Activated T-cell treated with anti-CD3 and anti-CD28 coated beads, Interleukin-2, amount 50 U/mL, for 1 hour (primary cell): Measurements from ENCODE around the gene CTU2.

ENCODE experiments used
- DNase-seq: peaks from one replicate; pipeline ENCODE4 v3.0.0-alpha.2; 2020

Gene CTU2

DNA sequence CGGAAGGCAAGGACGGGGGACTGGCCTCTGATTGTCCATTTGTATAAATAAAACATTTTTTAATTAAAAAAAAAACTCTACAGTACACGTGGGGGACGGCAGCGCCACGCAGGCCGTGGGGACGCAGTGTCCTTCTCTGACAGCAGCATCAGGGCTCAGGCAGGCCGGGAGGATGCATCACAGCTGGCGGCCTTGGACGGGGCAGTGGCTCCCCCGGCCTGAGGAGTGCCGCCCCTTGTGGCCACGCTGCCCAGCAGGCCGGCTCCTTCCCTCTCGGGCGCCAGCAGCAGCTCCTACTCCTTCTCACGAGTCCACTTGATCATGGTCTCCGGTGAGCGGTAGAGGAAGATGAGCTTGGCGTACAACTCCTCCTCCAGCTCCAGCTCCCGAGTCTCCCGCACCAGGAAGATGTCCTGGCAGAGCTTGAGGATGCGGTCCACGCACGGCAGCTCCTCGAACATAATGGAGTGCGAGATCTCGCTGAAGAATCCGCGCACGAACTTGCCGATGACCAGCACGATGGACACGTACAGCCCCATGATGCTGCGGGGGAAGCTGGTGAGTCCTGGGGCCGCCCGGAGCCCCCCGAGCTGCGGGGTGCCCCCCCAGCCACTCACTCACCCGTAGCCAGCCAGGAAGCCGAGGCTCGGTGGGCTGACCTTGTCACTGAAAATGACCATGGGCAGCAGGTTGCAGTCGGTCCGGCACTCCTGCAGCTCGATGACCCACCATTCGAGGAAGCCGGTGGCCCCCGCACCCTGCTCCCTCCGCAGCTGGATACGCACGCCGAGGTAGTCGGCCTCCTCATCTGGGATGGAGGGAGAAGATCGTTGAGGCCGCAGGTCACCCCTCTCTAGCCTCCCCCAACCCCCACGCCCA lies 9.2 kb downstream of the CTU2 start:
- no peak for DNase-seq

DNA sequence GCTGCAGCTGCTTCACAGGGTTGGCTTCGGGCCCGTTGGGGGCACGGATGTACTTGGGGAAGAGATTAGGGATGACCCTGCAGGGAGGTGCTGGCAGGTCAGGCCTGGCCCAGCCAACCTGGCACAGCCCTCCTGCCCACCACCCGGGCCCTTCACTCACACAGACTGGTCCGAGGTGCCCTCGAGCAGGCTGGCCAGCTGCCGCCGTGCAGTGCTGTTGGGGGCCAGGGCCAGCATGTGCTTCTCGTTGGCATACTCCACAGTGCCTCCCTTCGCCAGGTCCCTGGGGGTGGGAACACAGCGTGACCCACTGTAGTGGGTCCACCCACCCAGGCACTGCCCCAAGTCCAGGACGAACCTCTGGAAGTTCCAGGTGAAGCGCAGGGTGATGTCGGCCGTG lies 9.9 kb downstream of the CTU2 start:
- no peak for DNase-seq

DNA sequence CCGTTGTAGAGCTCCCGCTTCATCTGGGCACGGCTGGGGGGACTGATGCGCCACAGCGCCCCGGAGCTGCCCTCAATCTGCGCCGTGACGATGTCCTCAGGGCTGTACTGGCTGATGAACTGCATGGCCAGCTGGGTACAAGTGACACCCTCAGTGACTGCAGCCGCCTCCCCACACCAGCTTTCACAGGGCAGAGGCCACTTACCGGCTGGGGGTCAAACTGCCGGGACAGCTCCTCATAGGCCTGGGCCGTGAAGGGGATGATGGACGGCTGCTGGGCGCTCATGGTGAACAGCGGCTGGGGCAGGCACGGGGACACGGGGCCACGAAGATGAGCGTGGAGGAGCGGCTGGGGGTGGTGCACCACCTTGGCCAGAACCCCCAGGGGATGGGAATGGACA lies 10.3 kb downstream of the CTU2 start:
- DNase-seq: no peak

DNA sequence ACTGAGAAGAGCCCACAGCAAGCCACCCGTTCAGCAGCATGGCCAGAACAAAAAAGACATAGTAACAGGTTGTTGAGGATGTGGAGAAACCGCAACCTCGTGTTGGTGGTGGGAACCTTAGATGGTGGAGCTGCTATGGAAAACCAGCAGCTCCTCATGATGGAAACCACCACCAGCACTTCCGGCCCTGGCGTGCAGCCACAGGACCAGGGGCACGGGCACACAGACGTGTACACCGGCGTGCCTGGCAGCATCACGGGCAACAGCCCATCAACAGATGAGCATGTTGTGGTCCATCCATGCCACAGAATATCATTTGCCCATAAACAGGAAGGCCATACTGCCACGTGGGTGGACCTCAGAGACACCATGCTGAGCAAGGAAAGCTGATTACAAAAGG lies 11.9 kb downstream of the CTU2 start:
- DNase-seq: no peak

DNA sequence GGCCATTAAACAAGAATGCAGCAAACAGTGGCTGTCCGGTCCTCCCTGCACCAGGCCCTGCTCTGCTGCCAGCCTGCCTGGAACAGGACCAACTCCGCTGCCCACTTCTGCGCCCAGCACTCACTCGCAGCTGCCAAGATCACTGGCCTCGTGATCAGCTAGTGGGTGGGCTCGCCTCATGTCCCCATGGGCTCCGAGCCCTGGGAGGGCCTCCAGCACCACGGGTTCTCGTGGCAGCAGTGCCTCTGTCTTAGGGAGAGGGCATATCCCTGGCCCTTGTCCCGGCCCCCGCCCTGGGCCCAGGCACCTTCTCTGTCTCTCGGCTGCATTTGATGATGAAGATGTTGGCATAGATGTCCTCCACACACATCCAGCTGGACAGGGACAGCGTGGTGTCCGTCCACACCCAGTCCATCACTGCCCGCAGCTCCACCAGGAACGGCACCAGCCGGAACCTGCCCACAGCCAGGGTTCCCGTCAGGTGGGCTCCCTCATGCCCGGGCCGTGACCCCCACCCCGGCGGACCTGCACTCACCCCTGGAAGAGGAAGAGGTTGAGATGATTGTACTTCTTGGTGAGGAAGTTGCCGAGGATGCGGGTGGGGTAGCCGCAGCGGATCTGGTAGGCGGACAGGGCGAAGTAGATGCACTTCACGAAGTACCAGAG lies 13.1 kb downstream of the CTU2 start:
- DNase-seq: no peak

DNA sequence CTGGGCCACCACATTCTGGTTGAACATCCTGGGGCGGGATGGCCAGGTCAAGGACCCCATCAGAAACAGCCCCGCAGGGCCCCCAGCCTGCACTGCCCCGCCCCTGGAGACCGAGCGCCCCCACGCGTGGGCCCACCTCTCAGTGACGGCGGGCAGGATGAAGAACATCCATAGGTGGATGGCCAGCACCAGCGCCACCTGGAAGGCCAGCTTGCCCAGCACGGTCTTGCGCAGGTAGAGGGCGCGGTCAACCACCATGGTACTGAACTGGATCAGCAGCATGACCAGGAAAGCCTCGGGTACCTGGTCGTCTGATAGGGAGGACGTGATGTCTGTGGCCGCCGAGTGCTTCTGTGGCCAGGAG lies 13.6 kb downstream of the CTU2 start:
- no peak for DNase-seq

DNA sequence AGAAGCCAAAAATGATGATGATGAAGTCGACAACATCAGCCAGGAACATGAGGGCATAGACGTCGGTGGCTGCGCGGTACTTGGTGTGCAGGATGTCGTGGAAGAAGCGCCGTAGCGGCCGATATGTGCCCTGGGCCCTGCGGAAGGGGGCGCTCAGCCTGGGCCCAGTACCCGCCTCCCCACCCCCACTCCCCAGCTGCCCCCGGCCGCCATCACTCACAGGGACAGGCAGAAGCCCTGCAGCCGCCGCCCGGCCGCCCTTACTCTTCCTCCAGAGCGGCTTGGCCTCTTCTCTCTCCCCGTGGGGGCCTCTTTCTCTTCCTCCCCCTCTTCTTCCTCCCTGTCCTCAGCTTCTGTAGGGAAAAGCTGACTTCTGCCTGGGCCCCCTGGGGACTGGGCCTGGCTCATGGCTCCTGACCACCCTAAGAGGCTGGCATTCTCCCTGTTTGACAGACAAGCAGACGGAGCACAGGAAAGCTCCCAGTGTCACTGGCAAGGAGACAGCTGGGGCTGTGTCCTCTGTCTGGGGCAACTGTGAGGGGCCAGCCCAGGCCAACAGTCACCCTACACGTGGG lies 14.2 kb downstream of the CTU2 start:
- no peak for DNase-seq

DNA sequence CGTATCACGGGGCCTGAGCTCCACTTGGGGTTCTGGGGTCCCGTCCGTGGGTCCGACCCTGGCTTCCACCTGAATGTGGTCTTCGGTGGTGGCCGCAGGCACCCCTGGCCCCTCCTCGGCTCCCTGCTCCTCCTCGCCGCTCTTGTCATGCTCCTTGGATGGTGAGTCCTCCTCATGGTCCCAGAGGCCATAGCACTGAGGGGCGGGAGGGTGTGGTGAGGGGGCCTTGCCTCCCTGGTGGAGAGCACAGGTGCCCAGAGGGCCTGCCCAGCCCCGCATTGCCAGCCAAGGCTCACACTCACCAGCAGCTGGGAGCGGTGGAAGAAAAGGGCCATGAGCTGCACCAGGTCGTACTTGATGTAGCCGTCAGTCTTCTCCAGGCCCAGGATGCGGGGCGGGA lies 14.9 kb downstream of the CTU2 start:
- no peak for DNase-seq

DNA sequence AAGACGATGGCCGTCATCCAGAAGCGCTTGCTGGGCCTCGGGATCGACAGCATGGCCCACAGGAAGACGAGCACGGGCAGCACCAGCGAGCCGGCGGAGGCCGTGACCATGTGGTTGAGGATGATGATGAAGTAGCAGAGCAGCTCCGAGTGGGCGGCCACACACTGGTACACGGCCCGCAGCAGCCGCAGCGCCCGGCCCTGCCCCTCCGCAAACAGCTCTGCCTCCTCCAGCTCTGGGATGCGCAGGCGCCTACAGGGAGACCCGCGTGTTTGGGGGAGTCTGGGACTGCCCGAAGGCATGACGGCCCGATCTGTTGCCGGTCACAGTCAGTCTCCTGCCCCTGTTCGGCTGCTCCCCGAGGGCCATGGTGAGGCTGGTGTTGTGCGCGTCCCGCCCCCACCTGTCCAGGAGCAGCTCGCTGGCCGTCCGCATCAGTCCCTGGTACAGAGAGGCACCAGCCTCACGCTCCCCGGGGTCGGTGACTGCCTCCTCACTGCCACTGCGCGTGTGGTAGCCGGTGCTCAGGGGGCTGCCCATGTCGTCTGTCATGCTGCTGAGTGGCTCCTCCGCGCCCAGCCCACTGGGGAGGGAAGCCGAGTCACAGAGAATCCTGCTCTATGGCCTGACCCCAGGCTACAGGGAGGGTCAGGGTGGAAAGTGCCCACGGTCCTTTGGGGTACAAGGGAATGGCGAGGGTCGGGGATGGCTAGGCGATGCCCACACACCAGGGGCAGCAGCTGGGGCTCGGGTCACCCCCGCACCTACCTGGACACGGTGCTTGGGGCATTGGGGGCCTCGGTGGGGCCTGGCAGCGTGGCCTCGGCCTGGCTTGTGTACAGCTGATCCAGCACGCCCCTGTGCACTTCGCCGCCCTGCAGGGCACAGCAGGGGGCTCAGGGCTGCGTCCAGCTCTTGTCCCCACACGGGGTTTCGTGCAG lies 15.8 kb downstream of the CTU2 start:
- no peak for DNase-seq

DNA sequence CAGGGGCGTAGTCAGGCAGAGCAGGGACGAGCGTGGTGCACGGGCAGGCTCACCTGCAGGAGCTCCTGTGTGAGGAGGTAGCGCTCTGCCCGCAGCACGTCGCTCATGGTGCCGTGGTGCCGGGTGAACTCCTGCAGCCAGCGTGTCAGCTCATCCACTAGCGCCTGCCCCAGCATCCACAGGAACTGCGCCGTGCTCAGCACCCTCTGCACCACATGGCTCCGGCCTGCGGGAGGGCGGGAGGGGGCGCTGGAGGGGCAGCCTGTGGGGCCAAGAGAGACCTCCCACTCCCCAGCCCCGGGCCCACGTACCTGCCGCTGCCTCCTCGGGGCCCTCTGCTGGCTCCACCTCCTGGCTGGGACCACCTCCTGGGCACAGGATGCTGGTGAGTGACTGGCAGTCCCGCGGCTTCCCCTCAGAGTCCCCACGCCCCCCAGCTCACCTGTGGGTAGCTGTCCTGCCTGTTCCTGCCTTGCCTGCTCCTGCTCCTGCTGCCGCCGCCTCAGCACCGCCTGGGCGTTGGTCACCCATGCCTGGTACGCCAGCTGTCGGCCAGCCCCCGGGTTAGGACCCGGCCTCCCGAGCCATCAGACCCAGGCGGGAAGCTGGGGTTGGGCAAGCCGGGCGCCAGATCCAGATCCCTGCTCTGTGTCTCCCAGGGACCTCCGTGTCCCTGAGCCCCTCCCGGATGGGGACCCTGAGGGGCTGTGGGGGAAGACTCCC lies 16.6 kb downstream of the CTU2 start:
- DNase-seq: no peak

DNA sequence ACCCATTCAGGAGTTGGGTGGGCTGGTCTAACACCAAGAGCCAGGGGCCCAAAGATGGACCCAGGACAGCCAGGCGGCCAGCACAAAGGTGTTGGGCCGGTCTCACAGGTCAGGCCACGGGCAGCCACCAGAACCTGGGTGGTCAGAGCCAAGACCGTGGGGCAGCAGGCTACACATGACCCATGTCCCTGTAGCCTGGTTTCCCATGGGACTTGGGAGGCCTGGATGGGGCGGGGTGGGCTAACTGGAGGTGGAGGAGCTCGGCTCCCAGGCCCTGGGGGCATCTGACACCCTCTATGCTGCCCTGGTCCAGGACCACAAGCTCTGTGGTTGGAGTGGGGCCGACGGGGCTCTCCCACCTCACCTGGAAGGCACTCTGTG lies 17.2 kb downstream of the CTU2 start:
- DNase-seq: no peak

DNA sequence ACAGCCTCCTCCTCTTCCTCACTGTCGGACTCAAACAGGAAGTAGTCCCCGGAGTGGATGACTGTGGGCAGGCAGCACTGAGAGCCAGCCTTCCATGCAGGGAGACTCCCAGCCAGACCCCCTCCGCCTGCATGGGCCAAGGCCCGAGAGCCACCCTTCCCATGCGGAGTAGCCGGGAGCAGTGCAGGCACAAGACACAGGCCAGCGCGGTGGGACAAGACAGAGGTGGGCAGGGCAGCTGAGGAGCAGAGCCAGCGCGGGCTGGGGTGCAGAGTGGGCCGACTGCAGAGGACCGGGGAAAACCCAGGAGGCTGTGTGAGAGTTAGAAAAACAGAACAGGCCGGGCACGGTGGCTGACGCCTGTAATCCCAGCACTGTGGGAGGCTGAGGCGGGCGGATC lies 17.6 kb downstream of the CTU2 start:
- DNase-seq: no peak

DNA sequence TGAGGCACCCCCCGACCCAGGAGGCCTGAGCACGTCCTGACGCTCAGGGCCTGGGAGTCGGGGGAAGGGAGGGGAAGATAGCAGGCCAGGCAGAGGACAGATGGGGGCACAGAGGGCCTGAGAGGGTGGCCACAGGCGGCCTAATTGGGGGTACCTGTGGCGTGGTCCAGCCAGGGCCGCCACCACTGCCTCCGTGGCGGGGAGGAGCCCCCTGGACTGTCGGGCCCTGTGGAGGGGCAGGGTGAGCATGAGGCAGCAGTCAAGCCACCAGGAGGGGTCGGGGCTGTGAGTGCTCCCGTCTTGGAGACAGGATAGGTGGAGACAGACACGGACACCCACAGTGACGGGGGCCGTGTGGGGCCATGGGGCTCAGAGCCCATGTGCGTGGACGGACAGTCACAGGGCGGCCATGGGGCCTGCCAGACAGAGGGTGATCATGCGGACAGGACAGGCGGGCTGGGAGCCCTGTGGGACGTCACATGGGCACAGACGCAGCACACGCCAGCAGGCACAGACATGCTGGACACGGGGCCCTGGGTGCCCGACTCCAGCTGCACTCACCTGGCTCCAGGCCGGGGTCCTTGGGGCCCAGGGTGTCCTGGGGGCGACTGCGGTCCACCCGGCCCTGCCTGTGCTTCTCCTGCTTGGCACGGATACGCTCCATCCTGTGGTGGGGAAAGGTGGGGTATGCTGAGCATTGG lies 18.7 kb downstream of the CTU2 start:
- DNase-seq: no peak

DNA sequence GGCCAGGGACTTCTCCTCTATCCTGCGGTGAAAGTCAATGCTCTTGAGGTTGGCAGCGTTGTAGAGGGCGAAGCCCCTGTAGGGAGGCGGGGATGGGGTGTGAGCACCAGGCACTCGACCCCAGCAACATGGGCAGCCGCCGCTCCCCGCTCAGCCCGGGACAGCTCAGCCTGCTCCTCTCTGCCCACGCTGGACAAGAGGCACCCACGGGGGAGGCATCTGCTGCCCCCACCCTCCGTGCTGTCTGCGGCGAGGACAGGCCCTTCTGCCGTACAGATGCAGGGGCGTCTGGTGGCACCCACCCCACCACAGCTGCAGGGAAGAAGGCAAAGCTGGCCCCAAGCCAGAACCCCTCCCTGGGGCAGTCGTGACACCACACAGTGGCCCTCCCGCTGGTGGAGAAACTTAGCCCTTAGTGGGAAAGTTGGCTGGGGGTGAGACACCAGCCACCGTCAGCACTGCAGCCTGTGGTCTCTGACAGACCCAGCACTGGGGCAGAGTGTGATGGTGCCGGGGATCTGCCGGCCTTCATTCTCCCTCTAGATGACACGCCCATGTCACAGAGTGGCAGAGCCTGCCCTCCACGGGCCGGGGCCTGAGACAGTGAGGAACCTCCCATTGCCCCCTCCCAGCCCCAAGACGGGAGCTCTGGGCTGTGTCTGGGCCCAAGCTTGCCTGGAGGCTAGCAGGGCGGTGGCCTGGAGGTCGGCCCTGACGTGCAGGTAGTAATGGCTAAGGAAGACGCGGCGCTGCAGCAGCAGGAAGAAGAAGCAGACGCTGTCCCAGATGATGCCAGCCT lies 19.5 kb downstream of the CTU2 start:
- DNase-seq: no peak

DNA sequence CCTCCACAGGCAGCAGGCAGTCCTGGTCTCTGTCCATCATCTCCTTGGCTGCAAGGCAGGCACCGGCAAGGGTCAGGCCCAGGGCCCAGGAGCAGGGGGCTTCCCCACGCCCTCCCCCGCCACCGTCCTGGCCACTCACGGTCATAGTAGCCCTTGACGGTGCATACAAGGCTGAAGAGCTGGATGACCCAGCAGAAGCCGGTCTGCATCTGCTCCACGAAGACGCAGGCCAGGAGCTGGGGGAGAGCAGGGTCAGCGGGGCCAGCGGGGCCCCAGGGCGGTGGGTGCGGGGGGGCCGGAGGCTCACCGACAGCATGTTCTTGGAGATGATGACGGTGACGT lies 20.1 kb downstream of the CTU2 start:
- DNase-seq: no peak

DNA sequence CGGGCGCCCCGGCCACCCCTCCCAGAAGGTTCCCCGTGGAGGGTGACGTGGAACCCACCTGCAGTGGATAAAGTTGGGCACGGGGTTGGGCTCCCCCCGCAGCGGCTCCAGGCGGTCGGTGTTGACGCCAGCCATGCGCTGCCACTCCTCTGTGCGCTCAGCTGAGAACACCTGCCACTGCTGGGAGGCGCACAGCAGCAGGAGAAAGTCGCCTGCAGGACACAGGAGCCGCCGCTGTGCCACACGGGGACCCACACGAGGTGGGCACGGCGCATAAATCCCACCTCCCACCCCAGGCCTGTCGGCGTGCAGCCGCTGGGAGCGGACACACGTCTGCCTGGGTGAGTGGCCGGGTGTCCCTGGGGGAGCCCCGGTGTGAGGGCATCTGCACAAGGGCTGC lies 20.7 kb downstream of the CTU2 start:
- DNase-seq: no peak

DNA sequence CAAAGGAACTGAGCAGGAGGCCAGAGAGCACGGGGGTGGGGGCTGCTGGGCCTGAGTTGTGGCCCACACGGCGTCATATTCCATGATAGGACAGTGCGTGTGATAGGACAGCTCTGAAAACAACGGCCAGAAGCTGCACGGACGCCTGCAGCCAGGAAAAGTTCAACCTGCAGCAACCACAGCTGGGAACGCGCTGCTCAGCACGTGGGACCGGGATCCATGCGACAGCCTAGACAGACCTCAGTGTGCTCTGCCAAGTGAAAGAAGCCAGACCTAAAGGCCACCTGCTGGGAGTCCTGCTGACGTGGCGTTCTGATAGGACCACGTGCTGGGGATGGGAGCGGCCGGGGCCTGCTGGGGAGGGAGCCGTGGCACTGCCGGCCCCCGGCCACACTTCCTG lies 21.6 kb downstream of the CTU2 start:
- no peak for DNase-seq

DNA sequence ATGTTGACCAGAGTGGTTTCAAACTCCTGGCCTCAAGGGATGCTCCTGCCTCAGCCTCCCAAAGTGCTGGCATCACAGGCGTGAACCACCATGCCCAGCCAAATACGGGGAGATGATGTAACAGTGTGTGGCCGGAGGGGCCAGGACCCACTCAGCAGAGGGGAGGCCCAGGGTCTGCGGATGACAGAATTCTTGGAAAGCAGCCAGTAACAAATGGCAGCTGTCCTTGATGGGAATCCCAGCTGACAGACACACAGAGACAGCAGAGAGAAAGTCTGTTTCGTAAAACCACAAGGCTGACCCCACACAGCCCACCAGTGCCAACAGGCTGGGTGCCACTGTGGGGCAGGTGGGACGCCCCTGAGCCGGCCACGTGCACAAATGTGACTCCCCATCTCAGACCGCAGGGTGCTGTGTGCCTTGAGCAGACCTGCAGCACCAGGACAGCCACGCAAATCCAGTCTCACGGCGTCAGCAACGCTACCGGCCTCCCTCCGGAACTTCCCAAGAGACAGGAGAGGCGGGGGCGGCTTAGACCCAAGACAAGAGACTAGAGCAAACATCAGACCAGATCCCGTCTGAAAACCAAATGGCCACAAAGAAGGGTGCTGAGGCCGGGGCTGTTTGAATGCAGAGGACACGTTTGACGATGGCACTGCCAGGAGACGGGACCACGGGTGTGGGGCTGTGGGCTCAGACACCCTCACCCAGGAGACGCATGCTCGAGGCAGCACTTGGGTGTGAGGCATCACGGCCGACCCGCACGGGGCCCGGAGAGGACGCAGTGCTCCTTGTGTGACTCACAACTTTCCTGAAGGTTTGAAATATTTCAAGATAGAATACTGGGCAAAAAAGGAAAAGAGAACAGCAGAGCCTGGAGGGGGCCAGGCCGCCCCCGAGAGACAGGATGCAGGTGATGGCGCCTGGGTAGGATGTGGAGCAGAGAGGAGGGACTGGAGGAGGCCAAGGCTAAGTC lies 24.6 kb downstream of the CTU2 start:
- no peak for DNase-seq

DNA sequence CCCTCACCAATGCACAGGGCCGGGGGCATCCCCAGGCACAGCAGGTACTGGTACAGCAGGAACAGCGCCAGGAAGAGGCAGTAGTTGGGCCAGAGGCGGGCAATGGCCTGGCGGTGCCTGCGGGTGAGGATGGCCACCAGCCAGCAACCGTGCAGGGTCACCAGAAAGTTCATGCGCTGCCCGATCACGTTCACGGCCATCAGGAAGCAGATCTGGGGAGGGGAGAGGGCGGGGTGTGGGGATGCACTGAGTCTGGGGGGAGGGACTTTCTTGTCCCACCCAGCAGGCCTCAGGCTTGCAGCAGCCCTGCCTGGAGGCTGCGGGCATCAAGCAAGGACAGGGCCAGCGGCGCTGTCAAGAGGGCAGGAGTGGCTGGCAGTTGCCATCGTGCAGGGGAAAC lies 25.4 kb downstream of the CTU2 start:
- DNase-seq: no peak
